Endothelial cell of umbilical vein (primary cell): ENCODE data around the gene TRIM29.

Source experiments
- EZH2 ChIP-seq: IDR thresholded peaks from 2 replicates; pipeline ENCODE4 v1.6.1; 2012; ENCODE audit warnings: borderline replicate concordance, low read depth, mild to moderate bottlenecking, moderate library complexity, low read length, inconsistent platforms; ENCODE audit not compliant: severe bottlenecking
- FOS ChIP-seq: IDR thresholded peaks from 2 replicates; pipeline ENCODE4 v1.6.1; 2011; ENCODE audit warnings: mild to moderate bottlenecking, low read length, moderate library complexity, borderline replicate concordance; ENCODE audit not compliant: insufficient read depth
- JUN ChIP-seq: IDR thresholded peaks from 2 replicates; pipeline ENCODE4 v1.6.1; 2011; ENCODE audit warnings: borderline replicate concordance, low read depth; ENCODE audit not compliant: insufficient read length, insufficient read depth
- MAX ChIP-seq: IDR thresholded peaks from 2 replicates; pipeline ENCODE4 v1.6.1; 2011; ENCODE audit not compliant: insufficient read depth, insufficient read length
- MYC ChIP-seq: IDR thresholded peaks from one replicate; pipeline ENCODE4 v1.6.1; 2011; ENCODE audit warnings: mild to moderate bottlenecking, low read depth, low read length
- POLR2A ChIP-seq: IDR thresholded peaks from 2 replicates; pipeline ENCODE4 v1.6.1; 2012; ENCODE audit warnings: low read depth, mild to moderate bottlenecking, control low read depth, low read length
- POLR2AphosphoS5 ChIP-seq: IDR thresholded peaks from 2 replicates; pipeline ENCODE4 v1.6.1; 2012; ENCODE audit warnings: low read depth, mild to moderate bottlenecking, control low read depth, low read length, moderate library complexity; ENCODE audit not compliant: insufficient read depth
- TF ChIP-seq, protein P1 (sequence below), 2 donors: IDR thresholded peaks; 1 replicate in 1 of 2; 2 replicates in 1 of 2; pipeline ENCODE4 v1.5.1; 2011; ENCODE audit warnings: low read length in 2 of 2, mild to moderate bottlenecking in 2 of 2, moderate library complexity in 2 of 2, control low read depth in 1 of 2, inconsistent platforms in 1 of 2, low read depth in 1 of 2; ENCODE audit not compliant: insufficient read depth in 1 of 2; ENCODE audit errors: extremely low read depth in 1 of 2

DNA sequence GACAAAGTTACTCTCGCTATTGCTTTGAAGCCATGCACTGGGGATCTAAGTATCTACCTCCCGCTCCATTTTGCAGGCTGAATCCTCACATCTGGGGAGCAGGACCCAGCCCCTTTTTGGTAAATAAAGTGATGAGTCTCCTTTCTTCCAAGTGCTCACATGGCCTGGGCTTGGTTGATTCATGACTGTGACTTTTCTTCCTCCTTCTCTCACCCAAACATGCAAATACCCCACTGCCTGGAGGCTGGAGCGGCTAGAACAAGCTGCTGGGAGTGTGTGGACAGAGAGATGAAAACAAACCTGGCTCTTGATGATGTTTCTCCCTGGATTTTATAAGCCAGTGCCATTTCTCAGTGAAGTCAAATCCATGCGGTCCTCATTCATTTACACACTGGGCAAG lies 72.7 kb downstream of the TRIM29 start:
- no peak for TF ChIP-seq FOS
- TF ChIP-seq, protein P1, sequence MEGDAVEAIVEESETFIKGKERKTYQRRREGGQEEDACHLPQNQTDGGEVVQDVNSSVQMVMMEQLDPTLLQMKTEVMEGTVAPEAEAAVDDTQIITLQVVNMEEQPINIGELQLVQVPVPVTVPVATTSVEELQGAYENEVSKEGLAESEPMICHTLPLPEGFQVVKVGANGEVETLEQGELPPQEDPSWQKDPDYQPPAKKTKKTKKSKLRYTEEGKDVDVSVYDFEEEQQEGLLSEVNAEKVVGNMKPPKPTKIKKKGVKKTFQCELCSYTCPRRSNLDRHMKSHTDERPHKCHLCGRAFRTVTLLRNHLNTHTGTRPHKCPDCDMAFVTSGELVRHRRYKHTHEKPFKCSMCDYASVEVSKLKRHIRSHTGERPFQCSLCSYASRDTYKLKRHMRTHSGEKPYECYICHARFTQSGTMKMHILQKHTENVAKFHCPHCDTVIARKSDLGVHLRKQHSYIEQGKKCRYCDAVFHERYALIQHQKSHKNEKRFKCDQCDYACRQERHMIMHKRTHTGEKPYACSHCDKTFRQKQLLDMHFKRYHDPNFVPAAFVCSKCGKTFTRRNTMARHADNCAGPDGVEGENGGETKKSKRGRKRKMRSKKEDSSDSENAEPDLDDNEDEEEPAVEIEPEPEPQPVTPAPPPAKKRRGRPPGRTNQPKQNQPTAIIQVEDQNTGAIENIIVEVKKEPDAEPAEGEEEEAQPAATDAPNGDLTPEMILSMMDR (IDR thresholded peaks at IDR 0.05; ENCODE audit: extremely low read depth in 1 of 2, insufficient read depth in 1 of 2, low read depth in 1 of 2, low read length in 2 of 2), result no peak
- no peak for TF ChIP-seq MAX
- TF ChIP-seq POLR2A, result no peak
- TF ChIP-seq EZH2, result no peak
- no peak for TF ChIP-seq JUN
- no peak for TF ChIP-seq MYC
- TF ChIP-seq POLR2AphosphoS5, result no peak
